HG02970 (cell line): ENCODE measurements around the gene CDH23.

Experiments
- ATAC-seq: cut with Tn5 transposase; IDR thresholded peaks from one replicate; pipeline ENCODE4 v1.9.1; 2021; ENCODE audit warnings: mild to moderate bottlenecking, moderate library complexity, moderate number of reproducible peaks; ENCODE audit not compliant: unreplicated experiment, low FRiP score

Gene CDH23

GRCh38 chr10:71754562-71754961, 357.8 kb downstream of the CDH23 start:
- no peak for ATAC-seq

DNA sequence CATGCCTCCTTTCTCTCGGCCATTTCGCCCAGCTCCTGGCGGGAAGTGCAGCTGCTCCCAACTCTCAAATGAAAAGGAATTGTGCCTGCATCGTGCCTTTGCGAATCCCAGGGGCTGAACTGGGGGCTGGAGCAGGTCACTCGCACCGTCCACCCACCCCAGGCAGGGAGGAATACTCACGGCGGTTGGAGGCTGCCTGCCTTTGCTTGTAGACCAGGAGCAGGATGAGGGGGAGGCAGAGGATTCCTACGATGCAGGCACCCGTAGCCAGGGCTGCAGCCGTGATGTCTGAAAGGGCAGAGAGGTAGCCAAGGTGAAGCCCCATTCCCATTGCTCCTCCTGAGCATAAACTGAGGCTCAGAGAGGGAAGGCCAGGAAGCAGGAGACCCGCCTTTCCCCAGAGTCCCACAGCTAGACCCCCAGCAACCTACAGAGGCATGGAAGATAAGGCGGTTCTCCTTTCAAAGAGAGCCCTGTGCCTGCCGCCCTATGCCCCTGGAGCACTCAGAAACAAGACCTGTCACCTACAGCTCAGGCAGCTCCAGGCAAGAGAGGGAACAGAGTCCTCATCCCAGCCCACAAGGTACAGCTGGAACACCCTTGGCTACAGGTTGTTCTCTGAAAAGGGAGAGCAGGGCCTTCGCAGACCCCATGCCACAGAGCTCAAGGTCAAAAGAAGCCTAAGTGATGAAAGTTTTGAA, 358.6 kb downstream of the CDH23 start:
- ATAC-seq = no peak

GRCh38 chr10:71756311-71757191, 359.8 kb downstream of the CDH23 start:
- no peak for ATAC-seq

DNA sequence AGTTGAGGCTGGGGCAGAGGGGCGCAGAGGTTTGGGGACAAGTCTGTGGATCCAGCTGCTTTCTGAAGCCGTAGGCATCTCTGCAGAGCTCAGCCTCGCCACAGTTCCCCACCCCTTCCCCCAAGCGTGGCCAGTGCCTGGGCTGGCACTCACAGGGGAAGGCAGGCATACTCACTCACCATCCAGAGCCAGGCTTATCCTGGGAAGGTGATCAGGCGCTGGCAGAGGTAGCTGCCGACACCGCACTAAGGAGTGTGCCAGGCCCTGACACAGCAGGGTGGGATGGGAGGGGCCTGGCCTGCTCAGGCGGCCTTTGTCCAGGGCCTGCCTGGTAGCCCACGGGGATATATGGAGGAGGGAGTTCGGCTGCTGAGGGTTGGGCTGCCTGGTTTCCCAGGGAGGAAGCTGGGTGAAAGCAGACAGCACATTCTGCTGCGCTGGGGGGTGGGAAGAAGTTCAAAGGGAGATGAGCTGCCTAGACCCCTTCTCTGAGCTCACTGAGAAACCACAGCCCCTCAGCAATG, 360.7 kb downstream of the CDH23 start:
- no peak for ATAC-seq

- ATAC-seq = no peak
These were observed 364.4 kb downstream of the CDH23 start for GRCh38 chr10:71761105-71761511.

DNA sequence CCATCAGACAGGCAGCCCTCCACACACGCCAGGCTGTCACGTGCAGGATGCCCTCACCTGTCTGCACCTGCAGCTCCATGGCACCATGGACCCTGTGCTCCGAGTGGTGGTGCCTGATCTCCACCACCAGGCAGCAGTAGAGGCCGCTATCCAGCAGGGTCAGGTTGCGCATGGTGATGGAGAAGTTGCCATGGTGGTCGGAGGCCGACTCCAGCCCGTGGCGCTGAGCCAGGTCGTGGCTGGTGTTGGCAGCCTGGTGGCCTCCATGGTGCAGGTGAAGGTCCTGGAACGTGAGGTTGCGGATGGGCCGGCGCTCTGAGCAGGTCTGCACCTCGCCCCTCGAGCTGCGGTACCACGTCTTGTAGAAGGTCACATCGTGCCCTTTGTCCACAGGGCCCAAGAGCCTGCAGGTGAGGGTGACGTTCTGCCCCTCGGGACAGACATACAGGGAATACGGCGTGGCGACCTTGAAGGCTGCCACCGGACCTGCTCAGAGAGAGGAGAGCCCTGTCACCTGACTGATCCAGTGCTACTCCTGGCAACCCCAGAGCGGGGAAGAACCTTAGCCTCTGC, 364.9 kb downstream of the CDH23 start:
- ATAC-seq = no peak

GRCh38 chr10:71762324-71762723, 365.6 kb downstream of the CDH23 start:
- no peak for ATAC-seq

DNA sequence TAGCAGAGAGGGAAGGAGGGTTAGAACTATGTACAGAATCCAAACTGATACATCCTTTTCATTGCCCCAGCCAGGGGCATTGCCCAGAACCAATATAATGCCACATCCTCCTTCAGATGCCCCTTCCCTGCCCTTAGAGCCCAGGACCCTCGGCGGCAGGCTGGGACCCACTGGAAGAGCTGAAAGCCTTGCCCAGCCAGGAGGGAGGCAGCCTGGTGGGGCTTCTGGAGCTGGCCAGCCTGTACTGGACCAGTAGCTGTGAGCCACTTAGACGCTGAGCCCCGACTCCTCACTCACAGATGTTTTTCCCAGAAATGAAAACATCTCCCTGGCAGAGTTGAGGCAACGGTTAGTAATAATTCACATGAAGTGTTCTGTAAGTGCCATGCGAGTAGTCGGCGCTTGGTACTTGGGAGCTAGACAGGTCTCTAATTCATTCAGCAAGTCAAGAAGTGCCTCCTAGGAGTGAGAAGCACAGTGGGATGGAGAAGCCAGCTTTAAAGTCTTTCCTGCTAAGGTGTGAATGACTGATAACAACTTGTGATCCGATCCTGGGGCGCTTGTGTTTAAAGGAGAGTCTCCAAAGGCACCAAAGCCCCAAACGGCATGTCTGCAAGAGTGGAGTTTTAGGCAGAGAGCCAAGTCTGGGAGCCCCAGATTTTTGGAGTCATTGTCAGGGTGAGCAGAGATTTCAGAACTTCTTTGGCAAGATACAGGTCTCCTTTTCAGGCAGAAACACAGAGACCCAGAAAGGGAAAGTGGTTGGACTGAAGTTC, 366.8 kb downstream of the CDH23 start:
- no peak for ATAC-seq

DNA sequence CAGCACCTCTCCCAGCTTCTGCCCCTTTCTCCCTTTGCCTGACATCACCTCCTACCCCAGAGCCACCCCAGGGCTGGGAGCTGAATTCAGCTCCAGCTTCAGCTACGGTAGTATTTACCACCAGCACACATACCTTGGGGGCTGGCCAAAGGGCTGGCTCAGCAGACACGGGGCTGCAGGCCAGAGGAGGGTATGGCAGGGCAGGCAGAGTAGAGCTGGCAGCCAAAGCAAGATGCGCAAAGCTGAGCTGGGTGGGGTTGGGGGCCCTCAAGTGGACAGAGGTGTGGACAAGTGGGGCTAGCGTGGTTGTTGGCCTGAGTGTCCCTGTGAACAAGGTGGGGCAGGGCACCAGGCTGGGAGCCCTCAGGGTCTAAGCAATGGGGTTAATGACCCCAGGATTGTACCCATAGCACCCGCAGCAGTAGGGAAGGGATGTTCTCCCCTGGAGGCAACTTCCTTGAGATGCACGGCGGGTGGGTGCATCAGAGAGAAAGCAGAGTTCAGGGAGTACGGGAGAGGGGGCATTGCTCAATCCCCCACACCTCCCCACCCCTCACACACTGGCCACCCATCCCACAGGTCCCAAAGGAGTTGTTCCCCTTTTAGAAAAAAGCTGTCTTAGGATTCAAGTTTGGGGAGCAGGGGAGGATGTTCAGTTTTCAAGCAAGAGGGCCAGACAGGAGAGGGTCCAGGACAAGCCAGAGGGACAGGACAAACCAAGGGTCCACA, 368.6 kb downstream of the CDH23 start:
- no peak for ATAC-seq

DNA sequence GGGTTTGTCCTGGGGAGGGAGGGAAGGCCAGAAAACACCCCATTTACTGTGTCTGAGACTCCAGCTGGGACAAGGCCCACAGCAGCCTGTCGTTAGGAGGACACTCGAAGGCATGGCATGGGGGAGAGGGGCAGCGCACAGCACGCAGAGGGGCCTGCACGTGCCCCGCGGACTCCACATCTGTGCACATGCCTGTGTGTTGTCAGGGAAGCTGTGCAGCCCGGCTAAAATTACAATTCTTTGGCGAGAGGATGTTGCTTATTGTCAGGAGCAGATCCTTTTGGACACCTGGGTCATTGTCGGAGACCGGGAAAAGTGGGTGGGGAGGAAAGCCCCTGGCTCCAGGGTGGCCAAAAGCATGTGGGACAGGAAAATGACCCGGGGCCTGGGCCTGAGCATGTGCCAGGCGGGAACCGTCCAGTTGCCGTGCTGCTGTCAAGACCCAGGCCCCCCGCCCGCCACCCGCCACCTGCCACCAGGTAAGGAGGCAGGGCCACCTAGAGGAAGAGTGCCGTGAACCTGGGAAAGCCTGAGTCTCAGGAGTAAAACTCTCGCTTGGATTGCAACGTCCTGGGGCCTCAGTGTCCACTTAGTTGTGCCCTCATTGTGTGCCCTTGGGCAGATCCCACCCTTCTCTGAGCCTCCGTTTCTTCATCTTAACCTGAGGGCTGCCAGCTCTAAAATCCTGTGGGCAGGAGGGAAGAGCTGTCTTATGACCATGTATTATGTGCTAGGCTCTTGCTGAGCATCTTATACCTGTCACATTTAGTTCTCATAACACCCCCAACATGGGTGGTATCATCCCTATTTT, 369.4 kb downstream of the CDH23 start:
- ATAC-seq = no peak

GRCh38 chr10:71766717-71767419, 370.1 kb downstream of the CDH23 start:
- no peak for ATAC-seq

- ATAC-seq = no peak
These were observed 370.8 kb downstream of the CDH23 start for GRCh38 chr10:71767420-71768035.

DNA sequence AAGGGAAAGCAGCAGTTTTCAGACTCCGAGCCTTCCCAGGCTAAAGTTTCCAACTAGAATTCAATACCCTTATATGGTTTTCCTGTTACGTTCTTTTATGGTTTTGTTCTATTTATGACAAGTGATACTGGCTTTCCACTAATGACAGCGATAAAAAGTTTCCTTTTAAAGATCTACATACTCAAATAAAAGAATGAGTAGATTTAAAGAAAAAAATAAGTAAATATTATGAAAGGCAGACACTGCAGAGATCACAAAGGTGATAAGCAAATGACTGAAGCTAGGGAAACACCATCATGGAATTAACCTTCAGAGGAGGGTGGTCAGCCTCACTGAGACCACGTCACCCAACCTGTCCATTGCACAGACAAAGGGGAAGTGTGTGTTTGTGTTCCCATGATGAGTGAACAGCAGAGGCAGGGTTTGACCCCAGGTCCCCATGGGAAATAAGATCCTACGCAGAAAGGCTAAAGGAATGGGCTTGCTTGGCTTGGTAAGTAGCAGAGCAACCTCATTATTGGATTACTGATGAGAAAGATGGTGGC, 372.6 kb downstream of the CDH23 start:
- ATAC-seq = peak; percentile 13

DNA sequence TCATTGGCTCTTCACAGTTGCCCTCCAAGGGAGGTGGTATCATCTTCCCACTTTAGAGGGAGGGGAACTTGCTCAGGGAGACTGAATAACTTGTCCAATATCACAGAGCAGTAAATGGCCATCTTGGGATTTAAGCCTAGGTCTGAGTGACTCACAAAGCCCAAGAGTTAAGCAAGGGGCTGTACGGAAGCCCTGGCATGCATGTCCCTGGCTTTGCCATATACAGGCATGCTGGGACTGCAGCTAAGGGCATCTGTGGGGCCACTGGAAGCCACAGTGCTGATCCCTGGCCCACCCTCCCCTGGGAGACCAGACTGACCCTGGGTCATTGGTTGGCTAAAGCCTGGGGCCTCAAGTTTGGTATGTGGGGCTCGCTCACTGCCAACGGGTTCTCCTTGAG, 373.5 kb downstream of the CDH23 start:
- no peak for ATAC-seq

- no peak for ATAC-seq
These were observed 374.1 kb downstream of the CDH23 start for GRCh38 chr10:71770789-71771188.

GRCh38 chr10:71771204-71771603, 374.5 kb downstream of the CDH23 start:
- ATAC-seq = no peak

- ATAC-seq = no peak
These were observed 375.3 kb downstream of the CDH23 start for GRCh38 chr10:71771821-71772617.
